ENCODE measurements around the gene PCBD2.

DNA sequence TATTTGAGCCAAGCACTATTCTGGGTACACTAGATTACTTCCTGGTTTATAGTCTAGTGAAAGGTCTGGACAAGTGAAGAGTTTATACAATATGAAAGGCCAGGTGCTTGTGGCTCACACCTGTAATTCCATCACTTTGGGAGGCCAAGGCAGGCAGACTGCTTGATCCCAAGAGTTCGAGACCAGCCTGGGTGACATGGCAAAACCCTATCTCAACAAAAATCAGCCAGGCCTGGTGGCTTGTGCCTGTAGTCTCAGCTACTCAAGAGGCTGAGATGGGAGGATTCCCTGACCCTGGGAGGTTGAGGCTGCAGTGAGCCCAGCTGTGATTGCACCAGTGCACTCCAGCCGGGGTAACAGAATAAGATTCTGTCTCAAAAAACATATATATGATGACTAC, 40.2 kb upstream of the PCBD2 start:
- TF ChIP-seq, protein P1, sequence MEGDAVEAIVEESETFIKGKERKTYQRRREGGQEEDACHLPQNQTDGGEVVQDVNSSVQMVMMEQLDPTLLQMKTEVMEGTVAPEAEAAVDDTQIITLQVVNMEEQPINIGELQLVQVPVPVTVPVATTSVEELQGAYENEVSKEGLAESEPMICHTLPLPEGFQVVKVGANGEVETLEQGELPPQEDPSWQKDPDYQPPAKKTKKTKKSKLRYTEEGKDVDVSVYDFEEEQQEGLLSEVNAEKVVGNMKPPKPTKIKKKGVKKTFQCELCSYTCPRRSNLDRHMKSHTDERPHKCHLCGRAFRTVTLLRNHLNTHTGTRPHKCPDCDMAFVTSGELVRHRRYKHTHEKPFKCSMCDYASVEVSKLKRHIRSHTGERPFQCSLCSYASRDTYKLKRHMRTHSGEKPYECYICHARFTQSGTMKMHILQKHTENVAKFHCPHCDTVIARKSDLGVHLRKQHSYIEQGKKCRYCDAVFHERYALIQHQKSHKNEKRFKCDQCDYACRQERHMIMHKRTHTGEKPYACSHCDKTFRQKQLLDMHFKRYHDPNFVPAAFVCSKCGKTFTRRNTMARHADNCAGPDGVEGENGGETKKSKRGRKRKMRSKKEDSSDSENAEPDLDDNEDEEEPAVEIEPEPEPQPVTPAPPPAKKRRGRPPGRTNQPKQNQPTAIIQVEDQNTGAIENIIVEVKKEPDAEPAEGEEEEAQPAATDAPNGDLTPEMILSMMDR (IDR thresholded peaks at IDR 0.05 in 4 of 5, conservative IDR thresholded peaks at IDR 0.05 in 1 of 5) = no peak
- no peak for TF ChIP-seq POLR2A (IDR thresholded peaks at IDR 0.05)
